Measurements from ENCODE around the gene HBM.
"Not testable (repeated sequence)": the region's sequence is repeated elsewhere in the genome, so short reads cannot be mapped to it uniquely, and the experiment has no call there.

HBM gene

GRCh38 chr16:165539-166374 is at the start of gene HBM:
Gene HBM, plus strand, starts transcription at chr16:165978. Its CDS starts 20 bp downstream, at chr16:165998.
- DNase-seq, result no peak

GRCh38 chr16:116015-116414 is 49.8 kb upstream of the HBM start:
- DNase-seq, result no peak

GRCh38 chr16:117379-118365 is 48.1 kb upstream of the HBM start:
- peak; percentile 18 to 63 (median 40) for DNase-seq

- DNase-seq, result no peak
These were observed 46.9 kb upstream of the HBM start for GRCh38 chr16:118857-119256.

GRCh38 chr16:119295-119694 is 46.5 kb upstream of the HBM start:
- no peak for DNase-seq

GRCh38 chr16:119835-120491 is 45.8 kb upstream of the HBM start:
- DNase-seq, result no peak

- no peak for DNase-seq
These were observed 45.0 kb upstream of the HBM start for GRCh38 chr16:120756-121155.

GRCh38 chr16:122361-122760 is 43.4 kb upstream of the HBM start:
- DNase-seq, result no peak

- DNase-seq, result not testable (repeated sequence)
These were observed 42.0 kb upstream of the HBM start for GRCh38 chr16:123558-124350.

GRCh38 chr16:125011-125410 is 40.8 kb upstream of the HBM start:
- no peak for DNase-seq

- no peak for DNase-seq
These were observed 36.7 kb upstream of the HBM start for GRCh38 chr16:129075-129474.

- DNase-seq, result no peak
These were observed 35.1 kb upstream of the HBM start for GRCh38 chr16:130533-131173.

GRCh38 chr16:132120-132519 is 33.7 kb upstream of the HBM start:
- DNase-seq, result no peak

GRCh38 chr16:133716-134115 is 32.1 kb upstream of the HBM start:
- no peak for DNase-seq

- peak in 2 of 4 experiments; percentile 6 to 15 for DNase-seq
These were observed 27.7 kb upstream of the HBM start for GRCh38 chr16:138049-138417.

- no peak for DNase-seq
These were observed 25.5 kb upstream of the HBM start for GRCh38 chr16:140175-140857.

GRCh38 chr16:142405-142967 is 23.3 kb upstream of the HBM start:
- DNase-seq, result no peak

GRCh38 chr16:143047-143446 is 22.7 kb upstream of the HBM start:
- no peak for DNase-seq

GRCh38 chr16:143456-143855 is 22.3 kb upstream of the HBM start:
- DNase-seq, result no peak

- DNase-seq, result no peak
These were observed 21.0 kb upstream of the HBM start for GRCh38 chr16:144797-145252.

- DNase-seq, result no peak
These were observed 19.1 kb upstream of the HBM start for GRCh38 chr16:146646-147045.
